H1 (cell line): ENCODE measurements around the gene STAU1. TPM values are rescaled to one million over a fixed set of nuclear protein-coding genes. Genes with fewer than 3 reads are reported as not detected.

Experiments used
- CTCF ChIA-PET: fragments of 300-600 bp; sonication (Branson Sonifier 250); formaldehyde crosslinking; loops from one replicate; lab custom pipeline; 2021; ENCODE audit not compliant: partially characterized antibody; lab: Charles Lee
- POLR2A ChIA-PET: fragments of 300-600 bp; sonication (Branson Sonifier 250); formaldehyde crosslinking; loops from one replicate; lab custom pipeline; 2021; ENCODE audit warnings: inconsistent platforms; ENCODE audit not compliant: partially characterized antibody; lab: Charles Lee
- DNase-seq, 2 experiments: peaks; one replicate each; pipeline versions ENCODE4 v3.0.0 to v3.0.0-alpha.2; 2010 to 2022; ENCODE audit warnings: low spot score in 2 of 2, low read depth in 1 of 2, mixed read lengths in 1 of 2
- FAIRE-seq: peaks from 2 replicates; lab custom pipeline; 2011; peaks lifted over from hg19 to GRCh38; lab: Jason Lieb, UNC
- H2AFZ ChIP-seq: 2 replicates; pipeline ENCODE4 v1.8.1; 2012; ENCODE audit warnings: low read length, inconsistent platforms
- H2AK5ac ChIP-seq: 2 replicates; pipeline ENCODE4 v1.6.1; 2013; ENCODE audit warnings: low read depth, low read length
- H2BK120ac ChIP-seq: replicated peaks from 2 replicates; pipeline ENCODE3; 2013; ENCODE audit warnings: low read depth, low read length, inconsistent platforms
- H2BK12ac ChIP-seq: 2 replicates; pipeline ENCODE4 v1.6.1; 2013; ENCODE audit warnings: low read depth, low read length
- H2BK15ac ChIP-seq: 2 replicates; pipeline ENCODE4 v1.6.1; 2013; ENCODE audit warnings: low read length
- H2BK20ac ChIP-seq: 2 replicates; pipeline ENCODE4 v1.6.1; 2013; ENCODE audit warnings: low read length
- H2BK5ac ChIP-seq: 2 replicates; pipeline ENCODE4 v1.6.1; 2013; ENCODE audit warnings: low read depth, low read length
- H3K14ac ChIP-seq: 2 replicates; pipeline ENCODE4 v1.6.1; 2013; ENCODE audit warnings: inconsistent platforms; ENCODE audit not compliant: insufficient read length
- H3K18ac ChIP-seq: 2 replicates; pipeline ENCODE4 v1.6.1; 2013; ENCODE audit warnings: low read length; ENCODE audit errors: extremely low read depth
- H3K23ac ChIP-seq: 2 replicates; pipeline ENCODE4 v1.6.1; 2013; ENCODE audit warnings: inconsistent platforms; ENCODE audit not compliant: insufficient read length
- H3K23me2 ChIP-seq: 2 replicates; pipeline ENCODE4 v1.6.1; 2013; ENCODE audit warnings: low read depth, low read length
- H3K27ac ChIP-seq: 2 replicates; pipeline ENCODE4 v1.6.1; 2011; ENCODE audit warnings: low read depth, low read length, inconsistent platforms
- H3K27me3 ChIP-seq, 4 experiments: replicated peaks in 1 of 4; 1 replicate in 1 of 4; 2 replicates in 3 of 4; pipeline versions ENCODE4 v1.6.1 to v1.8.1; 2011 to 2013; ENCODE audit warnings: low read length in 3 of 4, mild to moderate bottlenecking in 3 of 4, inconsistent platforms in 2 of 4, mixed read lengths in 2 of 4, moderate library complexity in 1 of 4; ENCODE audit not compliant: control insufficient read depth in 3 of 4, insufficient read depth in 3 of 4; ENCODE audit errors: extremely low read depth in 1 of 4
- H3K36me3 ChIP-seq, 4 experiments: 2 replicates each; pipeline versions ENCODE4 v1.6.1 to v1.8.1; 2011 to 2013; ENCODE audit warnings: mild to moderate bottlenecking in 4 of 4, low read length in 3 of 4, moderate library complexity in 2 of 4, control low read depth in 1 of 4, inconsistent platforms in 1 of 4; ENCODE audit not compliant: insufficient read depth in 4 of 4, control insufficient read depth in 2 of 4
- H3K4ac ChIP-seq: replicated peaks from 2 replicates; pipeline ENCODE3; 2013; ENCODE audit warnings: low read length, low read depth, mixed read lengths, inconsistent platforms; ENCODE audit not compliant: insufficient read length
- H3K4me1 ChIP-seq, 4 experiments: replicated peaks in 1 of 4; 1 replicate in 1 of 4; 2 replicates in 3 of 4; pipeline versions ENCODE4 v1.6.1 to v1.8.1; 2011 to 2013; ENCODE audit warnings: low read length in 3 of 4, inconsistent platforms in 2 of 4, mixed read lengths in 1 of 4; ENCODE audit not compliant: insufficient read depth in 4 of 4, control insufficient read depth in 3 of 4
- H3K4me2 ChIP-seq, 2 experiments: 2 replicates each; pipeline versions ENCODE4 v1.6.1 to v1.8.1; 2011 to 2013; ENCODE audit warnings: low read depth in 2 of 2, low read length in 2 of 2, control low read depth in 1 of 2, inconsistent platforms in 1 of 2, mild to moderate bottlenecking in 1 of 2; ENCODE audit not compliant: insufficient read depth in 1 of 2
- H3K4me3 ChIP-seq, 4 experiments: fragments of 200-600, 300-600 bp in 1 of 4; sonication (generic), shearing (Covaris generic), sonication (Bioruptor Twin) in 1 of 4; 2 replicates each; pipeline versions ENCODE4 v1.5.1 to v1.8.1; 2011 to 2016; ENCODE audit warnings: low read length in 4 of 4, low read depth in 3 of 4, control low read depth in 2 of 4, inconsistent platforms in 2 of 4, mild to moderate bottlenecking in 2 of 4, mixed read lengths in 1 of 4, moderate library complexity in 1 of 4; ENCODE audit not compliant: insufficient read depth in 2 of 4; ENCODE audit errors: extremely low read depth in 1 of 4
- H3K56ac ChIP-seq: replicated peaks from 2 replicates; pipeline ENCODE3; 2013; ENCODE audit warnings: low read depth, mild to moderate bottlenecking, mixed read lengths, low read length, inconsistent platforms; ENCODE audit not compliant: insufficient read length
- H3K79me1 ChIP-seq: 2 replicates; pipeline ENCODE4 v1.6.1; 2013; ENCODE audit warnings: low read depth, low read length, control low read depth
- H3K79me2 ChIP-seq, 2 experiments: 2 replicates each; pipeline versions ENCODE4 v1.6.1 to v1.8.1; 2012 to 2013; ENCODE audit warnings: low read length in 2 of 2, mild to moderate bottlenecking in 2 of 2, inconsistent platforms in 1 of 2; ENCODE audit not compliant: insufficient read depth in 2 of 2, control insufficient read depth in 1 of 2
- H3K9ac ChIP-seq, 4 experiments: replicated peaks in 1 of 4; 1 replicate in 1 of 4; 2 replicates in 3 of 4; pipeline versions ENCODE4 v1.6.1 to v1.8.1; 2011 to 2013; ENCODE audit warnings: low read depth in 3 of 4, low read length in 3 of 4, control low read depth in 2 of 4, mild to moderate bottlenecking in 2 of 4, moderate library complexity in 2 of 4, inconsistent platforms in 1 of 4; ENCODE audit errors: extremely low read depth in 1 of 4
- H3K9me3 ChIP-seq, 2 experiments: 2 replicates each; pipeline versions ENCODE4 v1.6.1 to v1.8.1; 2012 to 2013; ENCODE audit warnings: mild to moderate bottlenecking in 2 of 2, moderate library complexity in 2 of 2, control low read depth in 1 of 2, inconsistent platforms in 1 of 2, low read depth in 1 of 2, low read length in 1 of 2, mixed read lengths in 1 of 2; ENCODE audit not compliant: insufficient read depth in 2 of 2
- H4K20me1 ChIP-seq, 2 experiments: replicated peaks in 1 of 2; 2 replicates each; pipeline versions ENCODE3 to v1.8.1; 2011 to 2013; ENCODE audit warnings: inconsistent platforms in 2 of 2, low read length in 2 of 2, mild to moderate bottlenecking in 1 of 2; ENCODE audit not compliant: insufficient read depth in 2 of 2, control insufficient read depth in 1 of 2
- H4K5ac ChIP-seq: 2 replicates; pipeline ENCODE4 v1.6.1; 2013; ENCODE audit warnings: low read length, low read depth, mixed read lengths, inconsistent platforms; ENCODE audit not compliant: insufficient read length
- H4K8ac ChIP-seq: 2 replicates; pipeline ENCODE4 v1.8.0; 2013; ENCODE audit warnings: mild to moderate bottlenecking, moderate library complexity, low read length, inconsistent platforms; ENCODE audit not compliant: insufficient read depth; ENCODE audit errors: extremely low read depth
- H4K91ac ChIP-seq: replicated peaks from 2 replicates; pipeline ENCODE3; 2013; ENCODE audit warnings: low read length, mixed read lengths, inconsistent platforms; ENCODE audit not compliant: insufficient read length
- BACH1 ChIP-seq: IDR thresholded peaks from 2 replicates; pipeline ENCODE4 v1.6.1; 2012; ENCODE audit warnings: low read length, improper control_type of control experiment
- CHD2 ChIP-seq: IDR thresholded peaks from 2 replicates; pipeline ENCODE4 v1.6.1; 2012; ENCODE audit warnings: low read length, improper control_type of control experiment
- CTBP2 ChIP-seq: IDR thresholded peaks from 2 replicates; pipeline ENCODE4 v1.7.0; 2011; ENCODE audit warnings: borderline replicate concordance, mild to moderate bottlenecking, moderate library complexity, mixed read lengths, low read length; ENCODE audit not compliant: insufficient read depth, insufficient read length
- GTF2F1 ChIP-seq: IDR thresholded peaks from 2 replicates; pipeline ENCODE4 v1.6.1; 2012; ENCODE audit warnings: low read depth, low read length, improper control_type of control experiment, borderline replicate concordance
- HDAC6 ChIP-seq: IDR thresholded peaks from one replicate; pipeline ENCODE4 v1.7.1; 2012; ENCODE audit warnings: low read depth, mild to moderate bottlenecking, inconsistent platforms, low read length, moderate library complexity
- POLR2A ChIP-seq, 2 experiments: IDR thresholded peaks; 1 replicate in 1 of 2; 2 replicates in 1 of 2; pipeline ENCODE4 v1.6.1; 2011; ENCODE audit warnings: low read depth in 2 of 2, low read length in 2 of 2, mild to moderate bottlenecking in 2 of 2; ENCODE audit errors: control extremely low read depth in 1 of 2
- SIX5 ChIP-seq: IDR thresholded peaks from 2 replicates; pipeline ENCODE4 v1.6.1; 2011; ENCODE audit warnings: mild to moderate bottlenecking, low read depth, low read length
- YY1 ChIP-seq: IDR thresholded peaks from 2 replicates; pipeline ENCODE4 v1.6.1; 2011; ENCODE audit warnings: low read depth, mild to moderate bottlenecking, low read length
- ZNF274 ChIP-seq: IDR thresholded peaks from 2 replicates; pipeline ENCODE4 v1.7.0; 2012; ENCODE audit warnings: low read length, borderline replicate concordance; ENCODE audit errors: extremely low read depth
- WGBS, 2 experiments: shearing (Covaris generic) in 1 of 2; methylation state at CpG; one replicate each; pipeline versions ENCODE4 v1.1.6 to v1.1.7; 2013 to 2015; ENCODE audit warnings: low lambda C conversion rate in 2 of 2, mixed read lengths in 2 of 2, inconsistent platforms in 1 of 2, low coverage in 1 of 2, missing lambda C conversion rate in 1 of 2; ENCODE audit not compliant: insufficient replicate concordance in 2 of 2, insufficient coverage in 1 of 2, insufficient read length in 1 of 2; ENCODE audit errors: extremely low coverage in 1 of 2, missing lambda C conversion rate in 1 of 2; 5-methylcytosine and 5-hydroxymethylcytosine counted together
- polyA plus RNA-seq, 7 experiments: library from polyadenylated mRNA; depleted of rRNA in 3 of 7; stranded (reverse) in 5 of 7; unstranded in 2 of 7; fragments of >200 nt in 5 of 7; fragments of 200-250 nt in 2 of 7; gene quantifications; 1 replicate in 5 of 7; 2 replicates in 1 of 7; 4 replicates in 1 of 7; pipeline versions ENCODE4 v1.2.1 to v1.2.3, GENCODE V29; 2011 to 2013; ENCODE audit warnings: missing spikeins in 2 of 7, mixed read lengths in 2 of 7
- total RNA-seq: library from RNA; stranded (reverse); fragmentation: NEBNext Ultra II Directional; extraction: Animal tissue kit (Norgen Biotek cat#: 25700); gene quantifications from 2 replicates; pipeline ENCODE4 v1.2.1, GENCODE V29; 2021

STAU1 gene
- total and polyA plus RNA-seq, 2 of the 8 experiments (the other 6 are each of a cell fraction or from before 2014, with no cell fraction given) = 41.4 to 107 TPM

DNA sequence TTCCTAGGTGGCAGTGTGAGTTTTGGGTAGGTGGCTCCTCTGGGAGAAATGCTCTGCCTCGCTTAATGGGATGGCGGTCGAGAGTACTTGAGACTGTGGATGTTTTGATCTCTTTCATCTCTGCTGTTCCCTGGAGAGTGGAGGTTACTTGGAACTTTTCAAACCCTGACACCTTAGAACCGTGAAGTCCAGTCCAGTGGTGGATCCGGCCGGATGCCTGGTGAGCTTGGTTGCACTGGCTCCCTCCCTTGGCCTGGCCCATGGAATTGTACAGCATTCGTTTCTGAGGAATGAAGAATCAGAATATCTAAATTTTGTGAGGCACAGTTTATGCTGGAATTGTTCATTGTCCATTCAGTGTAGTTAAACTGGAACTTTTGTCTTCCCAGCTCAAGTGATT lies 91.0 kb downstream of the STAU1 start:
- WGBS, 2 experiments = 91% methylated on average over 7 of the region's 7 CpGs; no CpG with 5 or more reads in 1 of the 2 experiments
- no peak overlapping the region for H3K4me3 ChIP-seq
- H3K14ac ChIP-seq = no peak overlapping the region
- no peak overlapping the region for H3K4me2 ChIP-seq
- peaks cover 36 to 92% (median 73%) of the 10 kb centered on the region in 4 experiments for H3K36me3 ChIP-seq
- H2BK5ac ChIP-seq = no peak overlapping the region
- H3K56ac ChIP-seq = no peak overlapping the region
- H2AK5ac ChIP-seq = no peak overlapping the region
- no peaks in the 10 kb centered on the region for H3K9me3 ChIP-seq
- CTCF ChIA-PET = interaction anchor here (0.6 to 1.2 kb wide), 3 partner anchors 13 to 67 kb away, joined by 3 read pairs; no protein-coding TSS in a partner anchor
- no peak overlapping the region for H3K27ac ChIP-seq
- H3K4me1 ChIP-seq = no peaks in the 10 kb centered on the region
- peaks cover 0 to 18% of the 10 kb centered on the region in 2 experiments; a peak in 2 of 4 replicates for H3K79me2 ChIP-seq
- no peak overlapping the region for H2AFZ ChIP-seq
- TF ChIP-seq CHD2 (no peak), YY1 (no peak), ZNF274 (no peak), HDAC6 (no peak), BACH1 (no peak), SIX5 (no peak), POLR2A (IDR thresholded peaks at IDR 0.05; ENCODE audit: control extremely low read depth in 1 of 2, low read depth in 2 of 2, low read length in 2 of 2) (peak in 1 of 2 experiments; percentile 37; a peak in 1 of 3 replicates), GTF2F1 (no peak), CTBP2 (no peak)
- TF ChIP-seq, all 59 proteins: peak for 1
- no peak for FAIRE-seq
- no peak for DNase-seq
- Histone ChIP-seq H4K5ac (no peak overlapping the region), H2BK120ac (no peak overlapping the region), H3K4ac (no peak overlapping the region), H3K23ac (no peak overlapping the region), H4K8ac (no peak overlapping the region), H3K23me2 (no peaks in the 10 kb centered on the region), H3K79me1 (peaks cover 2% of the 10 kb centered on the region; the same call in 1 of the 2 replicates), H2BK15ac (no peak overlapping the region), H3K9ac (no peak overlapping the region), H3K27me3 (no peaks in the 10 kb centered on the region), H2BK20ac (no peak overlapping the region), H2BK12ac (no peak overlapping the region), H3K18ac (no peak overlapping the region), H4K20me1 (peaks cover 4 to 8% of the 10 kb centered on the region in 2 experiments), H4K91ac (no peak overlapping the region)
- POLR2A ChIA-PET = interaction anchor here (0.6 to 1.4 kb wide), 4 partner anchors 10 to 190 kb away, joined by 3 to 4 read pairs (median 4); no protein-coding TSS in a partner anchor
